ENCODE data around the gene MYH9. TPM values are rescaled to one million over a fixed set of nuclear protein-coding genes. Genes with fewer than 3 reads are reported as not detected.

MYH9 gene
- total RNA-seq, 1 experiment from 2014 or later: 258 TPM

DNA sequence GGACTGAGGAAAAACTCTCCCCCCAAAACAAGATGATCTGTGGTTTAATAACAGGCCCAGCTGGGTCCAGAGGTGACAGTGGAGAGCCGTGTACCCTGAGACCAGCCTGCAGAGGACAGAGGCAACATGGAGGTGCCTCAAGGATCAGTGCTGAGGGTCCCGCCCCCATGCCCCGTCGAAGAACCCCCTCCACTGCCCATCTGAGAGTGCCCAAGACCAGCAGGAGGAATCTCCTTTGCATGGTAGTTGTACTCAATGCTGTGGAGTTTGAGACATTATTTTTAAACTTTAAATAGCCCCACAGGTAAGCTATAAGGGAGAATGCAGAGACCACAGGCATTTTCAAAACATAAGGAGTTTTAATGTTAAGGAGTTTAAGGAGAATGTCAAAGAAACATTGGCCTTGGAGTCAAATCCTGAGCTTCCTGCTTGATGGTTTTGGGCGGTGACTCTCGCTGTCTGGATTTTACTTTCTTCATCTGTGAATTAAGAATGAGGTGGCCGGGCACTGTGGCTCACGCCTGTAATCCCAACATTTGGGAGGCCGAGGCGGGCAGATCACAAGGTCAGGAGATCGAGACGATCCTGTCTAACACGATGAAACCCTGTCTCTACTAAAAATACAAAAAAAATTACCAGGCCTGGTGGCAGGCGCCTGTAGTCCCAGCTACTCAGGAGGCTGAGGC lies 128.0 kb downstream of the MYH9 start (continued):
- TF ChIP-seq, protein P1, sequence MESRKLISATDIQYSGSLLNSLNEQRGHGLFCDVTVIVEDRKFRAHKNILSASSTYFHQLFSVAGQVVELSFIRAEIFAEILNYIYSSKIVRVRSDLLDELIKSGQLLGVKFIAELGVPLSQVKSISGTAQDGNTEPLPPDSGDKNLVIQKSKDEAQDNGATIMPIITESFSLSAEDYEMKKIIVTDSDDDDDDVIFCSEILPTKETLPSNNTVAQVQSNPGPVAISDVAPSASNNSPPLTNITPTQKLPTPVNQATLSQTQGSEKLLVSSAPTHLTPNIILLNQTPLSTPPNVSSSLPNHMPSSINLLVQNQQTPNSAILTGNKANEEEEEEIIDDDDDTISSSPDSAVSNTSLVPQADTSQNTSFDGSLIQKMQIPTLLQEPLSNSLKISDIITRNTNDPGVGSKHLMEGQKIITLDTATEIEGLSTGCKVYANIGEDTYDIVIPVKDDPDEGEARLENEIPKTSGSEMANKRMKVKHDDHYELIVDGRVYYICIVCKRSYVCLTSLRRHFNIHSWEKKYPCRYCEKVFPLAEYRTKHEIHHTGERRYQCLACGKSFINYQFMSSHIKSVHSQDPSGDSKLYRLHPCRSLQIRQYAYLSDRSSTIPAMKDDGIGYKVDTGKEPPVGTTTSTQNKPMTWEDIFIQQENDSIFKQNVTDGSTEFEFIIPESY (IDR thresholded peaks at IDR 0.05; ENCODE audit: extremely low read depth, insufficient replicate concordance, low read length): no peak
- no peak for TF ChIP-seq POLR2AphosphoS5 (IDR thresholded peaks at IDR 0.05; ENCODE audit: low read depth, low read length)
- no peak for TF ChIP-seq JUND (IDR thresholded peaks at IDR 0.05)

DNA sequence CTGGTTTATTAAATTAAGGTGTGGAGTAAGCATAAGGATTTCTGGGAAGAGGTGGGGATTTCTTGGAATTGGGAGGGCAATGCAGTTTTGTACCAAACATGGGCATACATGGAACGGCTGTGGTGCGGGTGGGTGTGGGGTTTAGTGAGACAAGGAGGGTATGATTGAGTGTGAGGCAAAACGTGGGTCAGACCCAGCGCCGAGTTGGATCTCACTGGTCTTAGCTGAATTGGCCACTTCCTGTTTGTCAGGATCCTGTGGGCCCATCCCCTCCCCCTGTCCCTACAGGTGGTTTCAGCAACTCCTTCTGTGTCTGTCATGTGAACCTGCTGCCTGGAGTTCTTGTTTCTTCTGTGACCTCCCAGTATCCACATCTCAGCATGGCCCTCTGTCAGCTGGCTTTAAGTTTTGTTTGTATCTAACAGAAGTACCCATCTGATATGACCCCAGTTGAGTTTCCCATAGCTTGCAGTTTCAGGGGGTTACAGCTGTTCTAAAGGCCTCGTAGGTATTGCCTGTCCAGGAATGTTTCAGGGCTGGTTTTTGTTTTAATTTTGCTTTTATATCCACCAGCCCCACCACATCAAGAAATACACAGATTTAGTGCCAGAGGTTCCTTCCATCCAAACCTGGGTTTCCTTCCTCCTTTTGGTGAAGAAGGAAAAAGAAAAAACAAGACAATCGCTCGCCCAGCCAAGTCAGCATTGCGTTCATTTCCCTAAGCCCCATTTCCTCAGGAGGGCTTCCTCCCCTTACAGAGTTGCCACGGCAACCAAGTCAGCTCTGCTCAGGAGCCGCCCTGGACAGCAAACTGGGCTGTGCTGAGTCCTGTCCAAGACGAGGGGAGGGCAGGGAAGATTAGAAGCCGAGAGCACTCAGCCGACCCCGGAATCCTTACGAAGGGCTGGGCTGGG lies 128.8 kb downstream of the MYH9 start:
- Histone ChIP-seq H2AFZ (ENCODE audit: low read depth, low read length, poor library complexity, severe bottlenecking) (no peak overlapping the region), H3K9me3 (ENCODE audit: control insufficient read depth in 1 of 2, insufficient read depth in 1 of 2, low read depth in 1 of 2, low read length in 2 of 2) (no peaks in the 10 kb centered on the region), H3K9ac (ENCODE audit: low read length) (no peak overlapping the region), H3K4me1 (ENCODE audit: control insufficient read depth in 1 of 2, insufficient read depth in 2 of 2, low read length in 2 of 2) (no peaks in the 10 kb centered on the region), H3K27ac (ENCODE audit: low read depth, low read length) (no peak overlapping the region), H3K4me3 (replicated peaks in 1 of 2; ENCODE audit: low read depth in 1 of 2, low read length in 2 of 2) (no peak overlapping the region), H3K9me2 (ENCODE audit: insufficient read depth) (no peaks in the 10 kb centered on the region), H4K20me1 (ENCODE audit: insufficient read depth) (no peaks in the 10 kb centered on the region), H3K4me2 (ENCODE audit: low read length) (no peak overlapping the region), H3K79me2 (ENCODE audit: insufficient read depth, low read length) (no peaks in the 10 kb centered on the region), H3K27me3 (ENCODE audit: insufficient read depth, low read length) (no peaks in the 10 kb centered on the region), H3K36me3 (ENCODE audit: control insufficient read depth in 1 of 2, insufficient read depth in 2 of 2, low read length in 2 of 2) (no peaks in the 10 kb centered on the region)
- BruUV-seq (replicated peaks): no TSS peak
- ATAC-seq (no peak), DNase-seq (ENCODE audit: low read depth, low spot score) (no peak)
- CTCF ChIA-PET: no interaction called here
- TF ChIP-seq EGR1 (IDR thresholded peaks at IDR 0.05; ENCODE audit: low read depth) (no peak), POLR2A (IDR thresholded peaks at IDR 0.05; ENCODE audit: borderline replicate concordance, extremely low read depth, insufficient read depth, insufficient read length) (no peak), POLR2AphosphoS5 (IDR thresholded peaks at IDR 0.05; ENCODE audit: low read depth, low read length) (no peak), EZH2phosphoT487 (IDR thresholded peaks at IDR 0.05; ENCODE audit: borderline replicate concordance) (no peak), SRF (IDR thresholded peaks at IDR 0.05; ENCODE audit: low read depth) (no peak)
- TF ChIP-seq, protein P2, sequence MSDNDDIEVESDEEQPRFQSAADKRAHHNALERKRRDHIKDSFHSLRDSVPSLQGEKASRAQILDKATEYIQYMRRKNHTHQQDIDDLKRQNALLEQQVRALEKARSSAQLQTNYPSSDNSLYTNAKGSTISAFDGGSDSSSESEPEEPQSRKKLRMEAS (IDR thresholded peaks at IDR 0.05): no peak
- POLR2A ChIA-PET: no interaction called here
- RAD21 ChIA-PET (ENCODE audit: low non-redundant PET in 1 of 2, low total read pairs in 2 of 2, uncharacterized antibody in 2 of 2, unreplicated experiment in 2 of 2): no interaction called here
- intact Hi-C loops (cut with micrococcal nuclease): no loop called here

Data from HCT116 (cell line).